ENCODE results near the gene KCNK15. TPM values are rescaled to one million over a fixed set of nuclear protein-coding genes. Genes with fewer than 3 reads are reported as not detected.

The KCNK15 gene
- total RNA-seq, 1 donor from 2014 or later: 62.6 TPM

GRCh38 chr20:44747166-44748004, 1.7 kb downstream of the KCNK15 start:
- peaks cover 0 to 7% of the 10 kb centered on the region in 2 donors for H3K36me3 ChIP-seq
- peaks cover 7 to 21% of the 10 kb centered on the region in 2 donors for H3K4me1 ChIP-seq
- peak overlapping the region; percentile 92 to 94 for H3K27ac ChIP-seq
- peak; percentile 29 to 92 for DNase-seq (ENCODE audit: low spot score in 2 of 2)
- intact Hi-C loops (cut with DNase I): loop anchor here (1.0 to 5.0 kb wide), 5 partner anchors 63 to 225 kb away; partner anchors contain the start of genes RIMS4, SERINC3 and TOMM34
- H3K4me3 ChIP-seq: peak overlapping the region; percentile 62 to 86
- no peaks in the 10 kb centered on the region for H3K27me3 ChIP-seq
- H3K9me3 ChIP-seq: no peaks in the 10 kb centered on the region
- peak; percentile 52 to 82 (median 65) for TF ChIP-seq CTCF (IDR thresholded peaks at IDR 0.05)

GRCh38 chr20:44748005-44748370, 2.3 kb downstream of the KCNK15 start:
- no peak for DNase-seq (ENCODE audit: low spot score in 2 of 2)
- H3K4me3 ChIP-seq: peak overlapping the region; percentile 62 to 86
- peaks cover 7 to 17% of the 10 kb centered on the region in 2 donors for H3K4me1 ChIP-seq
- no peaks in the 10 kb centered on the region for H3K27me3 ChIP-seq
- intact Hi-C loops (cut with DNase I): loop anchor here (5.0 kb wide), 3 partner anchors 146 to 226 kb away; partner anchors contain the start of genes SERINC3 and TOMM34
- H3K27ac ChIP-seq: no peak overlapping the region
- H3K9me3 ChIP-seq: no peaks in the 10 kb centered on the region
- peaks cover 0 to 7% of the 10 kb centered on the region in 2 donors for H3K36me3 ChIP-seq
- TF ChIP-seq CTCF (IDR thresholded peaks at IDR 0.05): no peak

GRCh38 chr20:44750081-44750805, 4.6 kb downstream of the KCNK15 start:
- intact Hi-C loops (cut with DNase I): no loop called here
- peak in 2 of 3 experiments; percentile 13 to 27 for TF ChIP-seq CTCF (IDR thresholded peaks at IDR 0.05)
- Histone ChIP-seq H3K4me1 (peaks cover 7 to 14% of the 10 kb centered on the region in 2 donors), H3K36me3 (peaks cover 0 to 7% of the 10 kb centered on the region in 2 donors), H3K27me3 (no peaks in the 10 kb centered on the region), H3K27ac (no peak overlapping the region), H3K9me3 (no peaks in the 10 kb centered on the region), H3K4me3 (no peak overlapping the region)
- DNase-seq (ENCODE audit: low spot score in 2 of 2): no peak

GRCh38 chr20:44752099-44752931, 6.7 kb downstream of the KCNK15 start:
- H3K4me3 ChIP-seq: no peak overlapping the region
- DNase-seq (ENCODE audit: low spot score in 2 of 2): no peak
- H3K27me3 ChIP-seq: no peaks in the 10 kb centered on the region
- H3K36me3 ChIP-seq: peaks cover 0 to 7% of the 10 kb centered on the region in 2 donors
- H3K4me1 ChIP-seq: peaks cover 0 to 6% of the 10 kb centered on the region in 2 donors
- intact Hi-C loops (cut with DNase I): no loop called here
- no peak for TF ChIP-seq CTCF (IDR thresholded peaks at IDR 0.05)
- H3K9me3 ChIP-seq: no peaks in the 10 kb centered on the region
- no peak overlapping the region for H3K27ac ChIP-seq

GRCh38 chr20:44754554-44754953, 8.9 kb downstream of the KCNK15 start:
- DNase-seq (ENCODE audit: low spot score in 2 of 2): no peak
- Histone ChIP-seq H3K4me1 (no peaks in the 10 kb centered on the region), H3K27me3 (no peaks in the 10 kb centered on the region), H3K27ac (no peak overlapping the region), H3K4me3 (no peak overlapping the region), H3K9me3 (no peaks in the 10 kb centered on the region), H3K36me3 (peaks cover 0 to 7% of the 10 kb centered on the region in 2 donors)
- no peak for TF ChIP-seq CTCF (IDR thresholded peaks at IDR 0.05)
- intact Hi-C loops (cut with DNase I): no loop called here

All from ascending aorta (tissue), 2 donors.